Smooth muscle cell (in vitro differentiated cells): ENCODE data around the gene PHF13. TPM values are rescaled to one million over a fixed set of nuclear protein-coding genes. Genes with fewer than 3 reads are reported as not detected.

Experiments
- DNase-seq: peaks from one replicate; lab custom pipeline; 2025; ENCODE audit not compliant: unreplicated experiment; lab: John Stamatoyannopoulos, UW
- H2AFZ ChIP-seq: fragments of 200-600 bp; sonication (generic); 2 replicates; pipeline ENCODE4 v1.6.0; 2016; ENCODE audit warnings: antibody characterized with exemption, low read depth, mild to moderate bottlenecking
- H3F3A ChIP-seq: fragments of 200-600 bp; sonication (generic); 2 replicates; pipeline ENCODE4 v1.6.0; 2017; ENCODE audit warnings: antibody characterized with exemption, low read depth
- H3K27ac ChIP-seq: fragments of 200-600 bp; sonication (generic); 2 replicates; pipeline ENCODE4 v1.5.1; 2016; ENCODE audit warnings: low read depth, mild to moderate bottlenecking
- H3K27me3 ChIP-seq: fragments of 200-600 bp; sonication (generic); 2 replicates; pipeline ENCODE4 v1.6.1; 2016; ENCODE audit warnings: low read depth, mild to moderate bottlenecking
- H3K36me3 ChIP-seq: fragments of 200-600 bp; sonication (generic); 2 replicates; pipeline ENCODE4 v1.5.1; 2016; ENCODE audit warnings: low read depth
- H3K4me1 ChIP-seq: fragments of 200-600 bp; sonication (generic); 2 replicates; pipeline ENCODE4 v1.5.1; 2016; ENCODE audit warnings: low read depth
- H3K4me2 ChIP-seq: fragments of 200-600 bp; sonication (generic); 2 replicates; pipeline ENCODE4 v1.6.0; 2016; ENCODE audit warnings: mild to moderate bottlenecking
- H3K4me3 ChIP-seq: fragments of 200-600 bp; sonication (generic); 2 replicates; pipeline ENCODE4 v1.5.1; 2016; ENCODE audit warnings: mild to moderate bottlenecking
- H3K79me2 ChIP-seq: fragments of 200-600 bp; sonication (generic); 2 replicates; pipeline ENCODE4 v1.6.0; 2016; ENCODE audit warnings: low read depth, mild to moderate bottlenecking
- H3K9ac ChIP-seq: fragments of 200-600 bp; sonication (generic); 2 replicates; pipeline ENCODE4 v1.6.0; 2016; ENCODE audit warnings: low read depth
- H3K9me3 ChIP-seq: fragments of 200-600 bp; sonication (generic); replicated peaks from 2 replicates; pipeline ENCODE4 v1.5.1; 2016; ENCODE audit warnings: low read depth
- H4K20me1 ChIP-seq: fragments of 200-600 bp; sonication (generic); 2 replicates; pipeline ENCODE4 v1.6.0; 2016; ENCODE audit warnings: low read depth
- WGBS: methylation state at CpG from one replicate; pipeline ENCODE4 v1.1.7; 2016; ENCODE audit warnings: low lambda C conversion rate; 5-methylcytosine and 5-hydroxymethylcytosine counted together
- polyA plus RNA-seq: library from polyadenylated mRNA; unstranded; fragments of >200 nt; fragmentation: Nextera tagmentation; extraction: Ambion mirVana; gene quantifications from 2 replicates; pipeline ENCODE4 v1.2.1, GENCODE V29; 2016
- total RNA-seq: library from RNA; depleted of rRNA; stranded (reverse); fragments of >200 nt; gene quantifications from 2 replicates; pipeline ENCODE4 v1.2.3, GENCODE V29; 2014
- TF ChIP-seq, protein P1 (sequence below): fragments of 200-600 bp; sonication (generic); IDR thresholded peaks from 2 replicates; pipeline ENCODE4 v1.5.1; 2017; ENCODE audit warnings: borderline replicate concordance, mild to moderate bottlenecking, antibody characterized with exemption; ENCODE audit not compliant: insufficient read depth, poor library complexity, severe bottlenecking

The PHF13 gene
- total and polyA plus RNA-seq, 2 experiments from 2014 or later = 10.2 to 12.3 TPM

DNA sequence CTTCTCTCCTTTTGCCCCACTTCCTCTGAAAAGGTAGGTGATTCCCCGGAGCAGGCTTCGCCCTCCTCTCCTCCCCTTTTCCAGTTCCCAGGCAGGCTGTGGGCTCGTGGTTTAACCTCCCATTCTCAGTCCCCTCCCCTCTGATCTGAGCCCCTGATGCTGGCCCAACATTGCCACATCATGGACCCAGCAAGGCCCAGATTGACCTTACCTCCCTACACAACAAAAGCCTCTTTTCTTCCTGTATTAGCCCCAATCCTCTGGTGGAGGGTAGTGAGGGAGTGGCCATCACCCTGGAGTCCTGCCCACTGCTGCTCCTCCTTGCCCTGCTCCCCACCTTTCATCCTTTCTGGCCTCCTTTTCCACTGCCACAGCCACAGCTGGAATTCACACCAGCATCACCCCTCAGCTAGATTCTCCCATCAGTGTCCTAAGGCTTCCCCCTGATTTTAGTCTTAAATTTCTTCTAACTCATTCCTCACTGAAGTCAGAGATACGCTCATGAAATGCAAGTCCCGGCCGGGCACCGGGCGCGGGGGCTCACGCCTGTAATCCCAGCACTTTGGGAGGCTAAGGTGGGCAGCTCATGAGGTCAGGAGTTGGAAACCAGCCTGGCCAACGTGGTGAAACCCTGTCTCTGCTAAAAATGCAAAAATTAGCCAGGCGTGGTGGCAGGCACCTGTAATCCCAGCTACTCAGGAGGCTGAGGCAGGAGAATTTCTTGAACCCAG, 40.7 kb upstream of the PHF13 start:
- no peak for DNase-seq
- no peaks in the 10 kb centered on the region for H3K9me3 ChIP-seq
- no peak overlapping the region for H3K4me3 ChIP-seq
- no peaks in the 10 kb centered on the region for H4K20me1 ChIP-seq
- H3K27me3 ChIP-seq = no peaks in the 10 kb centered on the region
- H3K9ac ChIP-seq = no peak overlapping the region
- TF ChIP-seq, protein P1, sequence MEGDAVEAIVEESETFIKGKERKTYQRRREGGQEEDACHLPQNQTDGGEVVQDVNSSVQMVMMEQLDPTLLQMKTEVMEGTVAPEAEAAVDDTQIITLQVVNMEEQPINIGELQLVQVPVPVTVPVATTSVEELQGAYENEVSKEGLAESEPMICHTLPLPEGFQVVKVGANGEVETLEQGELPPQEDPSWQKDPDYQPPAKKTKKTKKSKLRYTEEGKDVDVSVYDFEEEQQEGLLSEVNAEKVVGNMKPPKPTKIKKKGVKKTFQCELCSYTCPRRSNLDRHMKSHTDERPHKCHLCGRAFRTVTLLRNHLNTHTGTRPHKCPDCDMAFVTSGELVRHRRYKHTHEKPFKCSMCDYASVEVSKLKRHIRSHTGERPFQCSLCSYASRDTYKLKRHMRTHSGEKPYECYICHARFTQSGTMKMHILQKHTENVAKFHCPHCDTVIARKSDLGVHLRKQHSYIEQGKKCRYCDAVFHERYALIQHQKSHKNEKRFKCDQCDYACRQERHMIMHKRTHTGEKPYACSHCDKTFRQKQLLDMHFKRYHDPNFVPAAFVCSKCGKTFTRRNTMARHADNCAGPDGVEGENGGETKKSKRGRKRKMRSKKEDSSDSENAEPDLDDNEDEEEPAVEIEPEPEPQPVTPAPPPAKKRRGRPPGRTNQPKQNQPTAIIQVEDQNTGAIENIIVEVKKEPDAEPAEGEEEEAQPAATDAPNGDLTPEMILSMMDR = no peak
- no peak overlapping the region for H2AFZ ChIP-seq
- no peak overlapping the region for H3K4me2 ChIP-seq
- no peaks in the 10 kb centered on the region for H3F3A ChIP-seq
- no peaks in the 10 kb centered on the region for H3K4me1 ChIP-seq
- no peak overlapping the region for H3K27ac ChIP-seq
- WGBS = 91% methylated on average over 12 of the region's 12 CpGs
- H3K36me3 ChIP-seq = no peaks in the 10 kb centered on the region
- no peaks in the 10 kb centered on the region for H3K79me2 ChIP-seq

DNA sequence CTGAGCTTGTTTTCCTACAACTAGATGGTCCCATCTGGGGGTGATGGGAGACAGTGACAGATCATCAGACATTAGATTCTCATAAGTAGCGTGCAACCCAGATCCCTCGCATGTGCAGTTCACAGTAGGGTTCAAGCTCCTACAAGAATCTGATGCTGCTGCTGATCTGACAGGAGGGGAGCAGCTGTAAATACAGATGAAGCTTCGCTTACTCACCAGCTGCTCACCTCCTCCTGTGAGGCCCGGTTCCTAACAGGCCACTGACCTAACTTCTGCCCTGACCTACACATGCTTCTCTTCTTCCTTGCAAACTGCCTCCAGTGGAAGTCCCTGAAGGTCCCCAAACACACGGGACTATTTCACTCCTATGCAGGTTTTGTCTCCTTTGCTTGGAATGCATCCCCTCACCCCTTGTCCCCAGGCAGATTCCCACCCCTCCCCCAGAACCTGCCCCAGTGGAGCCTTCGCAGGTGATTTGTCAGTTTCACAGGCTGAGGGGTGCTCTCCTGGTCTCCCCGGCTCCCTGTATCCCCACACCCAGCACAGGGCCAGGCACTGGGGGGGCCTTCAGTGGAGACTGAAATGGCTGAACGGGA, 39.4 kb upstream of the PHF13 start:
- Histone ChIP-seq H3K36me3 (no peaks in the 10 kb centered on the region), H3K27me3 (no peaks in the 10 kb centered on the region), H3K4me2 (no peak overlapping the region), H3K27ac (no peak overlapping the region), H3K9ac (no peak overlapping the region), H3K4me1 (peaks cover 2% of the 10 kb centered on the region), H3K79me2 (no peaks in the 10 kb centered on the region), H3K4me3 (no peak overlapping the region), H4K20me1 (no peaks in the 10 kb centered on the region), H2AFZ (no peak overlapping the region), H3K9me3 (no peaks in the 10 kb centered on the region), H3F3A (no peaks in the 10 kb centered on the region)
- TF ChIP-seq, protein P1 = no peak
- DNase-seq = no peak
- WGBS = 87% methylated on average over 8 of the region's 8 CpGs

DNA sequence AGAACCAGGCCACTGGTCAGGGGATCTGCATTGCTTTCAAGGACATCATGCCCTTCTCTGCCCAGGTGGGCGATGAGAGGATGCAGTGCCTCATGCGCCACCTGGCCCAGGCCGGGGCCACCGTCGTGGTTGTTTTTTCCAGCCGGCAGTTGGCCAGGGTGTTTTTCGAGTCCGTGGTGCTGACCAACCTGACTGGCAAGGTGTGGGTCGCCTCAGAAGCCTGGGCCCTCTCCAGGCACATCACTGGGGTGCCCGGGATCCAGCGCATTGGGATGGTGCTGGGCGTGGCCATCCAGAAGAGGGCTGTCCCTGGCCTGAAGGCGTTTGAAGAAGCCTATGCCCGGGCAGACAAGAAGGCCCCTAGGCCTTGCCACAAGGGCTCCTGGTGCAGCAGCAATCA, 38.7 kb upstream of the PHF13 start:
- Histone ChIP-seq H3K4me3 (no peak overlapping the region), H3F3A (no peaks in the 10 kb centered on the region), H3K4me2 (no peak overlapping the region), H3K36me3 (no peaks in the 10 kb centered on the region), H3K9ac (no peak overlapping the region), H3K4me1 (peaks cover 6% of the 10 kb centered on the region), H3K79me2 (no peaks in the 10 kb centered on the region), H3K9me3 (no peaks in the 10 kb centered on the region), H4K20me1 (no peaks in the 10 kb centered on the region), H2AFZ (no peak overlapping the region), H3K27me3 (no peaks in the 10 kb centered on the region), H3K27ac (no peak overlapping the region)
- no peak for DNase-seq
- WGBS = 90% methylated on average over 14 of the region's 14 CpGs
- TF ChIP-seq, protein P1 = no peak
